Esophagus squamous epithelium (tissue), 5 donors: ENCODE data around the gene NOXRED1. TPM values are rescaled to one million over a fixed set of nuclear protein-coding genes. Genes with fewer than 3 reads are reported as not detected.

ENCODE experiments used
- DNase-seq: peaks from one replicate; lab custom pipeline; 2025; lab: John Stamatoyannopoulos, UW
- H3K27ac ChIP-seq, 4 donors: fragments of 200-600 bp; sonication (generic); one replicate each; pipeline ENCODE4 v1.5.1; 2016 to 2019; ENCODE audit warnings: mild to moderate bottlenecking in 1 of 4
- H3K27me3 ChIP-seq, 4 donors: fragments of 200-600 bp; sonication (generic); 1 replicate in 3 of 4; 2 replicates in 1 of 4; pipeline versions ENCODE4 v1.5.1 to v1.6.0; 2017 to 2021; ENCODE audit warnings: antibody characterized with exemption in 1 of 4
- H3K36me3 ChIP-seq, 3 donors: fragments of 200-600 bp; sonication (generic); one replicate each; pipeline ENCODE4 v1.5.1; 2016 to 2019
- H3K4me1 ChIP-seq, 3 donors: fragments of 200-600 bp; sonication (generic); one replicate each; pipeline ENCODE4 v1.5.1; 2017 to 2019
- H3K4me3 ChIP-seq, 4 donors: fragments of 200-600 bp; sonication (generic); 1 replicate in 3 of 4; 2 replicates in 1 of 4; pipeline ENCODE4 v1.5.1; 2016 to 2019; ENCODE audit warnings: mild to moderate bottlenecking in 2 of 4, moderate library complexity in 1 of 4
- H3K9me3 ChIP-seq, 3 donors: fragments of 200-600 bp; sonication (generic); one replicate each; pipeline ENCODE4 v1.5.1; 2016 to 2019
- POLR2A ChIP-seq, 4 donors: fragments of 450-650 bp; IDR thresholded peaks; one replicate each; pipeline ENCODE4 v1.6.1; 2017; ENCODE audit warnings: antibody characterized with exemption in 4 of 4, mild to moderate bottlenecking in 4 of 4, moderate library complexity in 3 of 4
- WGBS, 2 donors: methylation state at CpG; one replicate each; pipeline ENCODE4 v1.1.5; 2018; 5-methylcytosine and 5-hydroxymethylcytosine counted together
- intact Hi-C: fragments of 100-400 bp; cut with DNase I; formaldehyde crosslinking; loops from one replicate; pipeline ENCODE4 v1.15.0; 2022
- total RNA-seq, 4 donors: library from RNA; depleted of rRNA; stranded (reverse); fragments of >200 nt; gene quantifications; one replicate each; pipeline ENCODE4 v1.1.0, GENCODE V29; 2016
- TF ChIP-seq, protein P1 (sequence below), 6 experiments: fragments of 450-650 bp in 4 of 6; fragments of 200-600 bp in 2 of 6; sonication (generic) in 2 of 6; IDR thresholded peaks; one replicate each; pipeline ENCODE4 v1.5.1; 2016 to 2019; ENCODE audit warnings: antibody characterized with exemption in 6 of 6, mild to moderate bottlenecking in 4 of 6, moderate library complexity in 4 of 6
- donor health status: DM: yes; HTN: yes; CAD: no.

Gene NOXRED1
- total RNA-seq, 4 donors from 2014 or later: not detected

DNA sequence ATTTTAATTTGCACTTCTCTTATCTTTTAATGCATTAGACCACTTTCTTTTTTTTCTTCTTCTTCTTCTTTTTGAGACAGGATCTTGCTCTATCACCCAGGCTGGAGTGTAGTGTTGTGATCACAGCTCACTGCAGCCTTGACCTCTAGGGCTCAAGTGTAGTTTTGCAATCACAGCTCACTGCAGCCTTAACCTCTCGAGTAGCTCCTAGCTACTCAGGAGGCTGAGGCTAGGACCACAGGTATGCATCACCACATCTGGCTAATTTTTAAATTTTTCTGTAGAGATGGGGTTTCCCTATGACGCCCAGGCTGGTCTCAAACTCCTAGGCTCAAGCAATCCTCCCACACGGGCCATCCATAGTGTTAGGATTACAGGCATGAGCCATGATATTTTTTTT lies 59.2 kb downstream of the NOXRED1 start:
- DNase-seq: no peak
- no peak for TF ChIP-seq POLR2A (IDR thresholded peaks at IDR 0.05)
- TF ChIP-seq, protein P1, sequence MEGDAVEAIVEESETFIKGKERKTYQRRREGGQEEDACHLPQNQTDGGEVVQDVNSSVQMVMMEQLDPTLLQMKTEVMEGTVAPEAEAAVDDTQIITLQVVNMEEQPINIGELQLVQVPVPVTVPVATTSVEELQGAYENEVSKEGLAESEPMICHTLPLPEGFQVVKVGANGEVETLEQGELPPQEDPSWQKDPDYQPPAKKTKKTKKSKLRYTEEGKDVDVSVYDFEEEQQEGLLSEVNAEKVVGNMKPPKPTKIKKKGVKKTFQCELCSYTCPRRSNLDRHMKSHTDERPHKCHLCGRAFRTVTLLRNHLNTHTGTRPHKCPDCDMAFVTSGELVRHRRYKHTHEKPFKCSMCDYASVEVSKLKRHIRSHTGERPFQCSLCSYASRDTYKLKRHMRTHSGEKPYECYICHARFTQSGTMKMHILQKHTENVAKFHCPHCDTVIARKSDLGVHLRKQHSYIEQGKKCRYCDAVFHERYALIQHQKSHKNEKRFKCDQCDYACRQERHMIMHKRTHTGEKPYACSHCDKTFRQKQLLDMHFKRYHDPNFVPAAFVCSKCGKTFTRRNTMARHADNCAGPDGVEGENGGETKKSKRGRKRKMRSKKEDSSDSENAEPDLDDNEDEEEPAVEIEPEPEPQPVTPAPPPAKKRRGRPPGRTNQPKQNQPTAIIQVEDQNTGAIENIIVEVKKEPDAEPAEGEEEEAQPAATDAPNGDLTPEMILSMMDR (IDR thresholded peaks at IDR 0.05): no peak
- 82 to 91% methylated on average over 3 of the region's 3 CpGs for whole genome bisulfite sequencing, 2 donors
- Histone ChIP-seq H3K36me3 (no peaks in the 10 kb centered on the region), H3K4me1 (no peaks in the 10 kb centered on the region), H3K4me3 (no peak overlapping the region), H3K27me3 (no peaks in the 10 kb centered on the region), H3K9me3 (no peaks in the 10 kb centered on the region), H3K27ac (no peak overlapping the region)
- intact Hi-C loops: no loop called here

DNA sequence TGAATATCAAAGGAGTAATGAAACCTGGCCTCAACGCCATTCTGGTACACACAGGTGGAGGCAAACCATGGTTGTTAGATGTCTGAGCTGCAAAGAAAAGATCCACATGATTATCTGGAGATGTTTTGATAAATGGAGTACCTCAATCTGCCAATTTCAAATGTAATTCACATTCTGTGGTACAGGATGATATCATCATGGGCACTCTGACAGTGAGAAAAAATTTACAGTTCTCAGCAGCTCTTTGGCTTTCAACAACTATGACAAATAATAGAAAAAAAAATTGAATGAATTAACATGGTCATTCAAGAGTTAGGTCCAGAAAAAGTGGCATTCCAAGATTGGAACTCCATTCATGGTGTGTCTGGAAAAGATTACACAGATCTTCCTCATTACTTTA lies 63.7 kb downstream of the NOXRED1 start:
- Histone ChIP-seq H3K27me3 (no peaks in the 10 kb centered on the region), H3K4me1 (no peaks in the 10 kb centered on the region), H3K36me3 (no peaks in the 10 kb centered on the region), H3K4me3 (no peak overlapping the region), H3K9me3 (no peaks in the 10 kb centered on the region), H3K27ac (no peak overlapping the region)
- WGBS, 2 donors: 86 to 90% methylated on average over 1 of the region's 1 CpG
- TF ChIP-seq, protein P1 (IDR thresholded peaks at IDR 0.05): no peak
- no peak for TF ChIP-seq POLR2A (IDR thresholded peaks at IDR 0.05)
- intact Hi-C loops: no loop called here
- DNase-seq: no peak

DNA sequence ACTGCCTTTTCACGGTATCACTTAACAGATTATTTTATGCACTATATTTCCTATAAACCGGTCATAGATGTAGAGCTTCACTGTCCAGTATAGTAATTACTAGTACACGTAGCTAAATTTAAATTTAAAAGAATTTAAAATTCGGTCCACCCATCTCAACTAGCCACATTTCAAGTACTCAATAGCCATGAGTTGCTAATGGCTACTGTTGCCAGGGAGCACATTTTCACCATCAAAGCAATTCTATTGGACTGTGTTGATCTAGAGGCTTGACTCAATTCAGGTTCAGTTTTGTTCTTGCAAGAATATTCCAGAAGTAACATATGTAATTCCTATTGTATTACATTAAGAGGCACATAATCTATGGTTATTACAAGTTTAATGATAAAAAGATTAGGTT lies 66.4 kb downstream of the NOXRED1 start:
- H3K27me3 ChIP-seq: no peaks in the 10 kb centered on the region
- H3K9me3 ChIP-seq: no peaks in the 10 kb centered on the region
- no peak overlapping the region for H3K27ac ChIP-seq
- no peaks in the 10 kb centered on the region for H3K36me3 ChIP-seq
- intact Hi-C loops: no loop called here
- WGBS, 2 donors: 93 to 97% methylated on average over 4 of the region's 4 CpGs
- TF ChIP-seq POLR2A (IDR thresholded peaks at IDR 0.05): no peak
- TF ChIP-seq, protein P1 (IDR thresholded peaks at IDR 0.05): no peak
- no peaks in the 10 kb centered on the region for H3K4me1 ChIP-seq
- DNase-seq: no peak
- no peak overlapping the region for H3K4me3 ChIP-seq

- intact Hi-C loops: no loop called here
- DNase-seq: no peak
- Histone ChIP-seq H3K36me3 (peaks cover 0 to 2% (median 0%) of the 10 kb centered on the region in 3 donors), H3K9me3 (no peaks in the 10 kb centered on the region), H3K27ac (no peak overlapping the region), H3K27me3 (no peaks in the 10 kb centered on the region), H3K4me1 (no peaks in the 10 kb centered on the region), H3K4me3 (no peak overlapping the region)
- TF ChIP-seq POLR2A (IDR thresholded peaks at IDR 0.05): no peak
- TF ChIP-seq, protein P1 (IDR thresholded peaks at IDR 0.05): no peak
- WGBS, 2 donors: 92 to 98% methylated on average over 4 of the region's 4 CpGs
Measured at GRCh38 chr14:77355811-77356210, 67.5 kb downstream of the NOXRED1 start.

GRCh38 chr14:77353469-77354141 lies 69.7 kb downstream of the NOXRED1 start:
- Histone ChIP-seq H3K4me1 (no peaks in the 10 kb centered on the region), H3K27ac (no peak overlapping the region), H3K27me3 (no peaks in the 10 kb centered on the region), H3K4me3 (no peak overlapping the region), H3K36me3 (peaks cover 0 to 23% (median 0%) of the 10 kb centered on the region in 3 donors), H3K9me3 (no peaks in the 10 kb centered on the region)
- intact Hi-C loops: no loop called here
- TF ChIP-seq POLR2A (IDR thresholded peaks at IDR 0.05): no peak
- 86 to 89% methylated on average over 4 to 5 of the region's 5 CpGs for WGBS, 2 donors
- no peak for DNase-seq
